Kidney (tissue), 14 donors: ENCODE data around the gene ADGRV1. TPM values are rescaled to one million over a fixed set of nuclear protein-coding genes. Genes with fewer than 3 reads are reported as not detected.

Source experiments
- DNase-seq, 5 donors: peaks; one replicate each; pipeline ENCODE4 v3.0.0-alpha.2; 2013 to 2020
- FAIRE-seq: peaks from 2 replicates; lab custom pipeline; 2012; peaks lifted over from hg19 to GRCh38; lab: Jason Lieb, UNC
- H3K27ac ChIP-seq, 2 donors: one replicate each; pipeline ENCODE4 v1.7.0; 2013; ENCODE audit warnings: low read depth in 2 of 2, low read length in 2 of 2, inconsistent platforms in 1 of 2
- H3K27me3 ChIP-seq: one replicate; pipeline ENCODE4 v1.7.1; 2013; ENCODE audit warnings: low read length, inconsistent platforms; ENCODE audit not compliant: control insufficient read depth, insufficient read depth
- H3K36me3 ChIP-seq, 3 donors: one replicate each; pipeline versions ENCODE4 v1.7.0 to v1.7.1; 2013; ENCODE audit warnings: low read length in 3 of 3, control low read depth in 1 of 3, inconsistent platforms in 1 of 3; ENCODE audit not compliant: insufficient read depth in 3 of 3, control insufficient read depth in 2 of 3
- H3K4me1 ChIP-seq, 3 donors: one replicate each; pipeline versions ENCODE4 v1.7.0 to v1.7.1; 2013; ENCODE audit warnings: low read length in 3 of 3, inconsistent platforms in 1 of 3, low read depth in 1 of 3; ENCODE audit not compliant: control insufficient read depth in 2 of 3, insufficient read depth in 2 of 3
- H3K4me3 ChIP-seq, 3 donors: one replicate each; pipeline versions ENCODE4 v1.7.0 to v1.8.1; 2013; ENCODE audit warnings: low read length in 3 of 3, control low read depth in 1 of 3, inconsistent platforms in 1 of 3
- H3K9ac ChIP-seq, 3 donors: one replicate each; pipeline versions ENCODE4 v1.7.0 to v1.7.1; 2013; ENCODE audit warnings: low read length in 3 of 3, control low read depth in 1 of 3, inconsistent platforms in 1 of 3
- H3K9me3 ChIP-seq, 3 donors: one replicate each; pipeline versions ENCODE4 v1.7.0 to v1.7.1; 2013; ENCODE audit warnings: low read length in 3 of 3, control low read depth in 1 of 3, inconsistent platforms in 1 of 3; ENCODE audit not compliant: control insufficient read depth in 2 of 3, insufficient read depth in 1 of 3
- intact Hi-C: fragments of 100-400 bp; cut with DNase I; formaldehyde crosslinking; loops from one replicate; pipeline ENCODE4 v1.11.1; 2022
- polyA plus RNA-seq: library from polyadenylated mRNA; stranded (reverse); fragments of 350-450 nt; fragmentation: Illumina TruSeq; extraction: RNeasy Lipid Tissue Mini Kit (QIAGEN cat#74804); gene quantifications from one replicate; pipeline ENCODE4 v1.2.3, GENCODE V29; 2014; ENCODE audit warnings: low read depth, low replicate concordance; ENCODE audit not compliant: insufficient read depth
- total RNA-seq: library from RNA; stranded (reverse); fragmentation: NEBNext Ultra II Directional; extraction: Animal tissue kit (Norgen Biotek cat#: 25700); gene quantifications from one replicate; pipeline ENCODE4 v1.2.1, GENCODE V29; 2021
- TF ChIP-seq, protein P1 (sequence below): IDR thresholded peaks from 3 replicates; pipeline ENCODE4 v1.5.1; 2012; ENCODE audit warnings: mild to moderate bottlenecking, moderate library complexity, borderline replicate concordance; ENCODE audit not compliant: insufficient read depth; ENCODE audit errors: extremely low read depth
- donor health status: control.
- donor health status: control.
- donor health status: control.
- donor health status: control.
- donor health status: control.
- donor health status: DM: yes; HTN: yes; CAD: no.
- donor health status: Normal renal cell carcinoma (clear cell type).

ADGRV1 gene
- total and polyA plus RNA-seq, 2 donors from 2014 or later: 7.0 to 7.3 TPM

DNA sequence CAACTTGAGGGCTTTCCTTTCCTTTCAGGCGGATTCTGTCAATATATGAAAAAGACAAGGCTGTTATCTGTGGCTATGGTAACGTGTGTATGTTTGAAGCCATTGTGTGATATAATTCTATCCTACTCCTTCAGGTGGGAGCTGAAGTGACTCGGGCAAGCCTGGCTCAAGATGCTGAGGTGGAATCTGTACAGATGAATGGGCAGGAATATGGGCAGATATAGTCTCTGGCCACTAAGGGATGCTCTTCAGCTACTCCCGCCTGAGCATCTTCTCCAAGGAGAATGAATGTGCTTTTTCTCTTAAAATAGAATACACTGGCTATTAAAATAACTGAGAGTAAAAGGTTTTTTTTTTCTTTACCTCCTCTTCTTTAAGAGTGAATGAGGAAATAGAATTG lies 244.8 kb downstream of the ADGRV1 start:
- TF ChIP-seq, protein P1, sequence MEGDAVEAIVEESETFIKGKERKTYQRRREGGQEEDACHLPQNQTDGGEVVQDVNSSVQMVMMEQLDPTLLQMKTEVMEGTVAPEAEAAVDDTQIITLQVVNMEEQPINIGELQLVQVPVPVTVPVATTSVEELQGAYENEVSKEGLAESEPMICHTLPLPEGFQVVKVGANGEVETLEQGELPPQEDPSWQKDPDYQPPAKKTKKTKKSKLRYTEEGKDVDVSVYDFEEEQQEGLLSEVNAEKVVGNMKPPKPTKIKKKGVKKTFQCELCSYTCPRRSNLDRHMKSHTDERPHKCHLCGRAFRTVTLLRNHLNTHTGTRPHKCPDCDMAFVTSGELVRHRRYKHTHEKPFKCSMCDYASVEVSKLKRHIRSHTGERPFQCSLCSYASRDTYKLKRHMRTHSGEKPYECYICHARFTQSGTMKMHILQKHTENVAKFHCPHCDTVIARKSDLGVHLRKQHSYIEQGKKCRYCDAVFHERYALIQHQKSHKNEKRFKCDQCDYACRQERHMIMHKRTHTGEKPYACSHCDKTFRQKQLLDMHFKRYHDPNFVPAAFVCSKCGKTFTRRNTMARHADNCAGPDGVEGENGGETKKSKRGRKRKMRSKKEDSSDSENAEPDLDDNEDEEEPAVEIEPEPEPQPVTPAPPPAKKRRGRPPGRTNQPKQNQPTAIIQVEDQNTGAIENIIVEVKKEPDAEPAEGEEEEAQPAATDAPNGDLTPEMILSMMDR: no peak
- Histone ChIP-seq H3K27me3 (no peaks in the 10 kb centered on the region), H3K36me3 (no peaks in the 10 kb centered on the region), H3K27ac (no peak overlapping the region), H3K4me3 (no peak overlapping the region), H3K9ac (no peak overlapping the region), H3K9me3 (no peaks in the 10 kb centered on the region), H3K4me1 (no peaks in the 10 kb centered on the region)
- DNase-seq: no peak
- no peak for FAIRE-seq
- intact Hi-C loops: no loop called here

DNA sequence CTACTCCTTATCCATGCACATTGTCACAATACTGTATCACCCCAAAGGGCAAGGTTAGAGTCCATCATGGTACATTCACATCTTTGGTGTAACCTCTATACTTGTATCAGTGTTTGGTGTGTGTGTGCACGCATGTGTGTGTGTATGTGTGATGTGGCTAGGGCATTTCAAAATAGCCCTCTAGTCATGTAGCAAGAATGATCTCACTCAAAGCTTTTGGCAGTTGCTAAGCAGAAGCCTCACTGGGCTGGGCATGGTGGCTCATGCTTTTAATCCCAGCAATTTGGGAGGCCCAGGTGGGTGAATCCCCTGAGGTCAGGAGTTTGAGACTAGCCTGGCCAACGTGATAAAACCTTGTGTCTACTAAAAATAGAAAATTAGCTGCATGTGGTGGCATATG lies 245.3 kb downstream of the ADGRV1 start:
- TF ChIP-seq, protein P1: no peak
- Histone ChIP-seq H3K9me3 (no peaks in the 10 kb centered on the region), H3K27ac (no peak overlapping the region), H3K4me1 (no peaks in the 10 kb centered on the region), H3K4me3 (no peak overlapping the region), H3K36me3 (no peaks in the 10 kb centered on the region), H3K27me3 (no peaks in the 10 kb centered on the region), H3K9ac (no peak overlapping the region)
- FAIRE-seq (no peak), DNase-seq (no peak)
- intact Hi-C loops: no loop called here

DNA sequence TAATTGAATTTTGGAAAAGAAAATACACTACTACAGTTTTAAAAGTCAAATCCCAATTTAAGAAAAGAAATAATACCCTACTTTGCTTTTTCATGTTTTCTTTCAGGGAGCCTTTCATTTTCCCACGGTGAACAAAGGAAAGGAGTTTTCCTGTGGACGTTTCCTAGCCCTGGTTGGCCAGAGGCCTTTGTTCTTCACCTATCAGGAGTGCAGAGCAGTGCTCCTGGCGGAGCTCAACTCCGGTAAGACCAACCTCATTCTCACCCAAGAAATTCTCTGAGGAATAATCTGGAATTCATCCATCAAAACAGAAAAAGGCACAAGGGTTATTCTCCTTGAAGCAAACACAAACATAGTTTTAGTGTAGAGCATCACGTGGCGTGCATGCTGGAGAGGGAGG lies 248.9 kb downstream of the ADGRV1 start:
- Histone ChIP-seq H3K9ac (no peak overlapping the region), H3K27ac (no peak overlapping the region), H3K4me1 (no peaks in the 10 kb centered on the region), H3K9me3 (no peaks in the 10 kb centered on the region), H3K4me3 (no peak overlapping the region), H3K27me3 (no peaks in the 10 kb centered on the region), H3K36me3 (no peaks in the 10 kb centered on the region)
- DNase-seq: peak in 2 of 5 donors; percentile 24 to 50
- FAIRE-seq: no peak
- TF ChIP-seq, protein P1: no peak
- intact Hi-C loops: no loop called here
